WTC11 (cell line): ENCODE data around the gene MCHR2. TPM values are rescaled to one million over a fixed set of nuclear protein-coding genes. Genes with fewer than 3 reads are reported as not detected.

Source experiments
- ATAC-seq: fragments of 200-7000 bp; cut with Tn5 transposase; 2 replicates; pipeline ENCODE4 v1.10.0; 2021; ENCODE audit warnings: mild to moderate bottlenecking, moderate library complexity
- CTCF ChIA-PET: fragments of 300-600 bp; sonication (Branson Sonifier 250); formaldehyde crosslinking; loops from one replicate; lab custom pipeline; 2021; ENCODE audit warnings: antibody characterized with exemption; lab: Charles Lee
- POLR2A ChIA-PET: fragments of 350-600 bp; sonication (Branson Sonifier 250); formaldehyde crosslinking; loops from one replicate; lab custom pipeline; 2021; ENCODE audit warnings: antibody characterized with exemption; lab: Charles Lee
- DNase-seq: peaks from one replicate; pipeline ENCODE4 v3.0.0; 2021; ENCODE audit warnings: low spot score
- H3K27ac Mint-ChIP-seq: 2 replicates; pipeline ENCODE4 v1.8.0; 2021; ENCODE audit warnings: mixed read lengths
- H3K27me3 Mint-ChIP-seq: 2 replicates; pipeline ENCODE4 v1.8.0; 2021; ENCODE audit warnings: low read depth, mild to moderate bottlenecking, moderate library complexity, mixed read lengths
- H3K36me3 Mint-ChIP-seq: 2 replicates; pipeline ENCODE4 v1.8.0; 2021; ENCODE audit warnings: mixed read lengths
- H3K4me1 Mint-ChIP-seq: 2 replicates; pipeline ENCODE4 v1.8.0; 2022; ENCODE audit warnings: mixed read lengths
- H3K4me3 Mint-ChIP-seq: 2 replicates; pipeline ENCODE4 v1.8.0; 2021; ENCODE audit warnings: mild to moderate bottlenecking, moderate library complexity, mixed read lengths
- H3K9me3 Mint-ChIP-seq: 2 replicates; pipeline ENCODE4 v1.8.0; 2021; ENCODE audit warnings: mixed read lengths
- GABPB1 ChIP-seq: sonication (generic); formaldehyde crosslinking; IDR thresholded peaks from 2 replicates; pipeline ENCODE4 v1.8.1; 2023; ENCODE audit warnings: mild to moderate bottlenecking, missing genetic modification reagents
- HMGA2 ChIP-seq: fragments of 250-450 bp; sonication (Bioruptor Pico); IDR thresholded peaks from 2 replicates; pipeline ENCODE4 v1.4.0; 2021; ENCODE audit warnings: mild to moderate bottlenecking, moderate library complexity
- JUN ChIP-seq: sonication (generic); formaldehyde crosslinking; IDR thresholded peaks from 2 replicates; pipeline ENCODE4 v1.8.0; 2023; ENCODE audit warnings: mild to moderate bottlenecking, missing genetic modification reagents
- MXD4 ChIP-seq: fragments of 250-450 bp; sonication (Bioruptor Pico); IDR thresholded peaks from 2 replicates; pipeline ENCODE4 v1.8.0; 2021; ENCODE audit warnings: mild to moderate bottlenecking, moderate library complexity, borderline replicate concordance
- SMAD4 ChIP-seq: sonication (generic); formaldehyde crosslinking; IDR thresholded peaks from 2 replicates; pipeline ENCODE4 v1.8.0; 2022; ENCODE audit warnings: mild to moderate bottlenecking, missing genetic modification reagents
- SP1 ChIP-seq: sonication (generic); formaldehyde crosslinking; conservative IDR thresholded peaks from 2 replicates; pipeline ENCODE4 v1.8.1; 2022; ENCODE audit warnings: missing genetic modification reagents
- ZNF138 ChIP-seq: sonication (generic); formaldehyde crosslinking; conservative IDR thresholded peaks from 2 replicates; pipeline ENCODE4 v1.8.1; 2022; ENCODE audit warnings: mild to moderate bottlenecking, moderate library complexity, missing genetic modification reagents
- ZNF416 ChIP-seq: fragments of 250-450 bp; sonication (Bioruptor Pico); IDR thresholded peaks from 2 replicates; pipeline ENCODE4 v1.9.0; 2021; ENCODE audit warnings: mild to moderate bottlenecking, inconsistent platforms
- ZNF423 ChIP-seq: fragments of 250-450 bp; sonication (Bioruptor Pico); IDR thresholded peaks from 2 replicates; pipeline ENCODE4 v2.1.2; 2022; ENCODE audit warnings: mild to moderate bottlenecking, moderate library complexity
- ZNF671 ChIP-seq: fragments of 250-450 bp; sonication (Bioruptor Pico); IDR thresholded peaks from 2 replicates; pipeline ENCODE4 v1.8.0; 2021; ENCODE audit warnings: mild to moderate bottlenecking
- total RNA-seq: library from RNA; stranded (reverse); gene quantifications from 3 replicates; pipeline ENCODE4 v1.2.3, GENCODE V29; 2021
- TF ChIP-seq, protein P1 (sequence below): fragments of 250-450 bp; sonication (Bioruptor Pico); IDR thresholded peaks from 2 replicates; pipeline ENCODE4 v1.9.0; 2021; ENCODE audit warnings: mild to moderate bottlenecking
- TF ChIP-seq, protein P2 (sequence below): sonication (generic); formaldehyde crosslinking; IDR thresholded peaks from 2 replicates; pipeline ENCODE4 v1.8.0; 2023; ENCODE audit warnings: missing genetic modification reagents
- TF ChIP-seq, protein P3 (sequence below): fragments of 200-600 bp; IDR thresholded peaks from 2 replicates; pipeline ENCODE4 v1.8.0; 2022; ENCODE audit warnings: antibody characterized with exemption
- TF ChIP-seq, protein P4 (sequence below): sonication (generic); formaldehyde crosslinking; IDR thresholded peaks from 2 replicates; pipeline ENCODE4 v1.8.0; 2022; ENCODE audit warnings: mild to moderate bottlenecking, missing genetic modification reagents
- TF ChIP-seq, protein P5 (sequence below): sonication (generic); formaldehyde crosslinking; IDR thresholded peaks from 2 replicates; pipeline ENCODE4 v1.8.0; 2022; ENCODE audit warnings: mild to moderate bottlenecking, missing genetic modification reagents
- TF ChIP-seq, protein P6 (sequence below): fragments of 250-450 bp; sonication (Bioruptor Pico); conservative IDR thresholded peaks from 2 replicates; pipeline ENCODE4 v1.9.0; 2021; ENCODE audit warnings: mild to moderate bottlenecking

The MCHR2 gene
- total RNA-seq, 1 experiment from 2014 or later: not detected

DNA sequence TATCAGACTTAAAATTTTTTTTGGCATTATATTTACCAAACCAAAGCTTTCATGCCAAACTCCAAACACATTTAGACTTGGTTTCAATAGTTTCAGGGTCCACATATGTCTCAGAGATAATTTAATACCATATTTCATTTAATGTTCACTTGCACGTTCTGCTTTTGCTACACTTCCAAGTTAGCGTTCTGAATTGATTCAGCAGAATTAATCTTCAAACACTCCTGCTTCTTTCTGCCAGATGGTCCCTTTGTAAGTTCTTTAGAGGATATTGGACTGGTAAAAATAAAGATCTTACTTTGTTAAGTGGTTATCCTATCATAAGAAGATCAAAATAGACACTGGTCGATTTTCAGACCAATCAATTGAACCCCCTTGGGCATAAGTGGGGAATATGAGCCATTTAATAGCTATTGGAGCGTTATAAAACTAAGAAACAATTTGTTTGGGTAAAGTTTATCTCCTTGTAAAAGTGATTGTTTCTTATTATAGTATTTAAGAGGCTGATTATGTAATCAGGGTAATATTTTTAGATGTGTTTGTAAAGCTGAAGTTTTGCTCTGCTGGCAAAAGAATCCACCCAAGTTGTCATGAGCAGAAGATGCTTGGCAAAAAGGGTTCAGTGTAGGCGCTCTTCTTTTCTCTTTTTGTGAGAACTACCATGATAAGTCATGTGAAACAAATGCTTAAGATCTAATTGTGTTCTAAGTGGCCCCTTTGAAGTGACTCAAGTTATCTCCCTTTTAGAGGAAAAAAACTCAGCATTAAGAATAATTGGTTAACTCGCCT, 92.2 kb downstream of the MCHR2 start:
- no peak overlapping the region for H3K4me3 Mint-ChIP-seq
- ATAC-seq (no peak), DNase-seq (no peak)
- ChIA-PET CTCF (interaction anchor here (7.7 kb wide), 1 partner anchor 34 kb away, joined by 63 read pairs; no protein-coding TSS in a partner anchor), POLR2A (no interaction called here)
- TF ChIP-seq, protein P1, sequence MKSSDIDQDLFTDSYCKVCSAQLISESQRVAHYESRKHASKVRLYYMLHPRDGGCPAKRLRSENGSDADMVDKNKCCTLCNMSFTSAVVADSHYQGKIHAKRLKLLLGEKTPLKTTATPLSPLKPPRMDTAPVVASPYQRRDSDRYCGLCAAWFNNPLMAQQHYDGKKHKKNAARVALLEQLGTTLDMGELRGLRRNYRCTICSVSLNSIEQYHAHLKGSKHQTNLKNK (CRISPR knock-in tag): no peak
- TF ChIP-seq SMAD4 (CRISPR knock-in tag) (no peak), ZNF138 (CRISPR knock-in tag) (no peak), JUN (CRISPR knock-in tag) (no peak)
- TF ChIP-seq, protein P2, sequence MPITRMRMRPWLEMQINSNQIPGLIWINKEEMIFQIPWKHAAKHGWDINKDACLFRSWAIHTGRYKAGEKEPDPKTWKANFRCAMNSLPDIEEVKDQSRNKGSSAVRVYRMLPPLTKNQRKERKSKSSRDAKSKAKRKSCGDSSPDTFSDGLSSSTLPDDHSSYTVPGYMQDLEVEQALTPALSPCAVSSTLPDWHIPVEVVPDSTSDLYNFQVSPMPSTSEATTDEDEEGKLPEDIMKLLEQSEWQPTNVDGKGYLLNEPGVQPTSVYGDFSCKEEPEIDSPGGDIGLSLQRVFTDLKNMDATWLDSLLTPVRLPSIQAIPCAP (CRISPR knock-in tag): no peak
- TF ChIP-seq, protein P3, sequence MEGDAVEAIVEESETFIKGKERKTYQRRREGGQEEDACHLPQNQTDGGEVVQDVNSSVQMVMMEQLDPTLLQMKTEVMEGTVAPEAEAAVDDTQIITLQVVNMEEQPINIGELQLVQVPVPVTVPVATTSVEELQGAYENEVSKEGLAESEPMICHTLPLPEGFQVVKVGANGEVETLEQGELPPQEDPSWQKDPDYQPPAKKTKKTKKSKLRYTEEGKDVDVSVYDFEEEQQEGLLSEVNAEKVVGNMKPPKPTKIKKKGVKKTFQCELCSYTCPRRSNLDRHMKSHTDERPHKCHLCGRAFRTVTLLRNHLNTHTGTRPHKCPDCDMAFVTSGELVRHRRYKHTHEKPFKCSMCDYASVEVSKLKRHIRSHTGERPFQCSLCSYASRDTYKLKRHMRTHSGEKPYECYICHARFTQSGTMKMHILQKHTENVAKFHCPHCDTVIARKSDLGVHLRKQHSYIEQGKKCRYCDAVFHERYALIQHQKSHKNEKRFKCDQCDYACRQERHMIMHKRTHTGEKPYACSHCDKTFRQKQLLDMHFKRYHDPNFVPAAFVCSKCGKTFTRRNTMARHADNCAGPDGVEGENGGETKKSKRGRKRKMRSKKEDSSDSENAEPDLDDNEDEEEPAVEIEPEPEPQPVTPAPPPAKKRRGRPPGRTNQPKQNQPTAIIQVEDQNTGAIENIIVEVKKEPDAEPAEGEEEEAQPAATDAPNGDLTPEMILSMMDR: no peak
- TF ChIP-seq, protein P4, sequence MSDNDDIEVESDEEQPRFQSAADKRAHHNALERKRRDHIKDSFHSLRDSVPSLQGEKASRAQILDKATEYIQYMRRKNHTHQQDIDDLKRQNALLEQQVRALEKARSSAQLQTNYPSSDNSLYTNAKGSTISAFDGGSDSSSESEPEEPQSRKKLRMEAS (CRISPR knock-in tag): no peak
- no peaks in the 10 kb centered on the region for H3K4me1 Mint-ChIP-seq
- no peak overlapping the region for H3K27ac Mint-ChIP-seq
- H3K27me3 Mint-ChIP-seq: no peaks in the 10 kb centered on the region
- H3K36me3 Mint-ChIP-seq: no peaks in the 10 kb centered on the region
- no peaks in the 10 kb centered on the region for H3K9me3 Mint-ChIP-seq

DNA sequence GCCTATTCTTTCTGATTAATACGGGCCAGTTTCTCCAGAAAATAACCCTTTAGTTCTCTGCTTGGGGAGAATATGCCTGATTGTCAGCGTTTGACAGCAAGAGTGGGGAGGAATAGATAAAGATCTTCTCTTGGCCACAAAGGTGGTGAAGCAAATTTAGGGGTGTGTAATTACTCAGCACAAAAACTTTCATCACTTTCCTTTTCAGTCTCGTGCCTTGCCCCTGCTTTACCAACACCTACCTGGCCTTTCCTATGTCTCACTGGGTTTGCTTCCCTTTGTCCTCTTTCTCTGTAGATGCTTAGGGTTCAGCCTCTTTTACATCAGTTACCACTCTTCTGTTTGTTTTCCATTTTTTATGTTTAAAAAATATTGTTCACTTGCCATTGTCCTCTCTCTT, 99.2 kb downstream of the MCHR2 start:
- Mint-ChIP-seq H3K4me1 (no peaks in the 10 kb centered on the region), H3K9me3 (no peaks in the 10 kb centered on the region), H3K27me3 (no peaks in the 10 kb centered on the region), H3K36me3 (no peaks in the 10 kb centered on the region), H3K27ac (no peak overlapping the region), H3K4me3 (no peak overlapping the region)
- ATAC-seq: no peak
- CTCF ChIA-PET: no interaction called here
- DNase-seq: no peak
- POLR2A ChIA-PET: no interaction called here
- TF ChIP-seq ZNF423 (CRISPR knock-in tag): no peak
- TF ChIP-seq, protein P5, sequence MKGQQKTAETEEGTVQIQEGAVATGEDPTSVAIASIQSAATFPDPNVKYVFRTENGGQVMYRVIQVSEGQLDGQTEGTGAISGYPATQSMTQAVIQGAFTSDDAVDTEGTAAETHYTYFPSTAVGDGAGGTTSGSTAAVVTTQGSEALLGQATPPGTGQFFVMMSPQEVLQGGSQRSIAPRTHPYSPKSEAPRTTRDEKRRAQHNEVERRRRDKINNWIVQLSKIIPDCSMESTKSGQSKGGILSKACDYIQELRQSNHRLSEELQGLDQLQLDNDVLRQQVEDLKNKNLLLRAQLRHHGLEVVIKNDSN (CRISPR knock-in tag): no peak
- TF ChIP-seq, protein P6, sequence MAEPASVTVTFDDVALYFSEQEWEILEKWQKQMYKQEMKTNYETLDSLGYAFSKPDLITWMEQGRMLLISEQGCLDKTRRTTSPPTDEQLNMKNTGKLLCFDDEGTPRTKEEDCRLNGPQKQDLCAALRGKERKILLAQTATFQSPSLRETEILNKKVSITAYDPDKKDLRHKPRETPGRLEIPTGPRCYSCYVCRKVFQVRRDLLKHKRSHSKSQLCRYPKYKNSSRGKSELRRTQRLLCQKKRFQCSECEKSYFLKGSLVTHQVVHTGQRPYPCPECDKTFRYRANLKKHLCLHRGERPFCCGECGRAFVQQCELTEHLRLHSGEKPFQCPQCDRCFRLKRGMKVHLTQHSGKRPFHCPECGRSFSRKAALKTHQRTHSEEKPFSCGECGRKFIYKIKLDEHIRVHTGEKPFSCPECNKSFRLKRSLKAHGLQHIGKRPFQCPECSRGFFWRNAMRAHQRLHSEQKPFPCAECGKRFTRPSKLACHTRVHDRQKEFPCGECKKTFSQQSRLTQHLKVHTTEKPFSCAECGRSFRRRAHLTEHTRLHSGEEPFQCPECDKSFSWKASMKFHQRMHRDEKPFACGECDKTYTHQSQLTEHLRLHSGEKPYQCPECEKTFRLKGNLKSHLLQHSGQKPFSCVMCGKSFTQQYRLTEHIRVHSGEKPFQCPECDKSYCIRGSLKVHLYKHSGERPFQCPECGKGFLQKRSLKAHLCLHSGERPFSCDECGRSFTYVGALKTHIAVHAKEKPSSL (CRISPR knock-in tag): no peak
- no peak for TF ChIP-seq GABPB1
- TF ChIP-seq ZNF416 (CRISPR knock-in tag): no peak
- no peak for TF ChIP-seq MXD4
- no peak for TF ChIP-seq SP1 (CRISPR knock-in tag)

DNA sequence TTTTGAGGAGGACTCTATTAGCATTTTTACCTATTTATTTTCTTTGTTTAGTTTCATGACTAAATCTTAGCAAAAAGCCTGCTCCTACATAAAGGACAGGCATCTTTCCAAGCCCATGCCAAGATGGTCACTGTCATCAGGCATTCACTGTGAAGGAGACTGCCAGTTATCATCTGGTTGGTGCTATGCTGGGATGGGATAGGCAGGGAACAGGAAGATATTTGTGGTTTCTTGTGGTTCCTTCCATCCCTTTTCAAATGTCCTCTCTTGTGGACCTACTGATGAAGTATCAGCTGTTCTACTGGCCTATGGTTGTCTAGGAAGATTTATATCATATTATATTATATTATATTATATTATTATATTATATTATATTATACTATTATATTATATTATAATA, 107.0 kb downstream of the MCHR2 start:
- no peak for DNase-seq
- no peak overlapping the region for H3K4me3 Mint-ChIP-seq
- H3K4me1 Mint-ChIP-seq: peaks cover 8% of the 10 kb centered on the region
- TF ChIP-seq ZNF416 (CRISPR knock-in tag) (no peak), HMGA2 (peak; percentile 71; the same call in 1 of the 2 replicates), ZNF671 (no peak)
- TF ChIP-seq, all 79 proteins: peak for 1
- H3K36me3 Mint-ChIP-seq: no peaks in the 10 kb centered on the region
- no peak for ATAC-seq
- no peak overlapping the region for H3K27ac Mint-ChIP-seq
- H3K9me3 Mint-ChIP-seq: no peaks in the 10 kb centered on the region
- POLR2A ChIA-PET: no interaction called here
- no peaks in the 10 kb centered on the region; the same call in 1 of the 2 replicates for H3K27me3 Mint-ChIP-seq
- CTCF ChIA-PET: interaction anchor here (1.1 to 1.2 kb wide), 2 partner anchors 19 kb away, joined by 4 to 5 read pairs; no protein-coding TSS in a partner anchor
